SK-N-MC (cell line): ENCODE data around the gene ZNF789.

Source experiments
- DNase-seq: peaks from one replicate; pipeline ENCODE4 v3.0.0-alpha.2; 2011; ENCODE audit warnings: low read depth, low spot score
- H3K27ac ChIP-seq: fragments of 200-600 bp; sonication (generic); 2 replicates; pipeline ENCODE4 v1.5.1; 2016; ENCODE audit warnings: mixed run types
- H3K36me3 ChIP-seq: fragments of 200-600 bp; sonication (generic); 2 replicates; pipeline ENCODE4 v1.6.1; 2017; ENCODE audit warnings: antibody characterized with exemption, low read length, mixed read lengths; ENCODE audit not compliant: insufficient read depth
- H3K4me3 ChIP-seq: fragments of 200-600 bp; sonication (generic); 2 replicates; pipeline ENCODE4 v1.5.1; 2016
- H3K9ac ChIP-seq: fragments of 200-600 bp; sonication (generic); 2 replicates; pipeline ENCODE4 v1.8.0; 2017; ENCODE audit warnings: mixed run types, mixed read lengths; ENCODE audit not compliant: insufficient read length
- H3K9me3 ChIP-seq: fragments of 200-600 bp; sonication (generic); 2 replicates; pipeline ENCODE4 v1.6.1; 2017; ENCODE audit warnings: low read depth, mild to moderate bottlenecking, antibody characterized with exemption, low read length, moderate library complexity, mixed read lengths
- EZH2 ChIP-seq: fragments of 200-600 bp; sonication (generic); IDR thresholded peaks from one replicate; pipeline ENCODE4 v1.6.1; 2017; ENCODE audit warnings: antibody characterized with exemption
- FOXP2 ChIP-seq: optimal IDR thresholded peaks from 2 replicates; pipeline ENCODE3; 2011; ENCODE audit warnings: mild to moderate bottlenecking, moderate library complexity; ENCODE audit not compliant: insufficient read depth; ENCODE audit errors: extremely low read length, control extremely low read depth
- POLR2AphosphoS5 ChIP-seq: IDR thresholded peaks from 2 replicates; pipeline ENCODE4 v1.6.1; 2012; ENCODE audit warnings: mild to moderate bottlenecking, low read depth, low read length, borderline replicate concordance

ZNF789 gene

DNA sequence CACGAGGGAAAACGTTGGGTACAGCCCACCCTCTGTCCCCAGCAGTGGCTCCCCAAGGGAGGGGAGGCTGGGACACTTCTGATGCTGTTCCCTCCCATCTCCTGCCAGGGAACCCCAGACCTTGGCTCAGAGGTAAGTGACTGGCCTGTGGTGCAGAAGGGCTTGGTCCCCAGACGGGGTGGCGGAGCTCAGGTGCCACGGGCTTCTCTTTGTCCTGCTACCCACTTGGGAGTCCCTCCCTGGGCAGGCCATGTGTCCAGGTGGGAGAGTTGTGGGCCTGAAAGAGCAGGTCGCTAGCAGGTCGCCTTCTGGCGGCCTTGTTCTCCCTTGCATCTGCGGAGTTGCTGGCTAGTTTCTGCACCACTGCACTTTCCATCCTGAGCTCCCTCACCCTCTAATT lies 16.8 kb upstream of the ZNF789 start:
- no peak for DNase-seq
- Histone ChIP-seq H3K4me3 (no peak overlapping the region), H3K9me3 (no peaks in the 10 kb centered on the region), H3K36me3 (peaks cover 76% of the 10 kb centered on the region), H3K27ac (no peak overlapping the region), H3K9ac (no peak overlapping the region)
- TF ChIP-seq POLR2AphosphoS5 (no peak), FOXP2 (no peak), EZH2 (no peak)

- DNase-seq: no peak
- no peak overlapping the region for H3K27ac ChIP-seq
- H3K36me3 ChIP-seq: peaks cover 76% of the 10 kb centered on the region
- no peaks in the 10 kb centered on the region for H3K9me3 ChIP-seq
- H3K9ac ChIP-seq: no peak overlapping the region
- TF ChIP-seq POLR2AphosphoS5 (no peak), FOXP2 (no peak), EZH2 (no peak)
- no peak overlapping the region for H3K4me3 ChIP-seq
These were observed 16.4 kb upstream of the ZNF789 start for GRCh38 chr7:99456288-99456687.

DNA sequence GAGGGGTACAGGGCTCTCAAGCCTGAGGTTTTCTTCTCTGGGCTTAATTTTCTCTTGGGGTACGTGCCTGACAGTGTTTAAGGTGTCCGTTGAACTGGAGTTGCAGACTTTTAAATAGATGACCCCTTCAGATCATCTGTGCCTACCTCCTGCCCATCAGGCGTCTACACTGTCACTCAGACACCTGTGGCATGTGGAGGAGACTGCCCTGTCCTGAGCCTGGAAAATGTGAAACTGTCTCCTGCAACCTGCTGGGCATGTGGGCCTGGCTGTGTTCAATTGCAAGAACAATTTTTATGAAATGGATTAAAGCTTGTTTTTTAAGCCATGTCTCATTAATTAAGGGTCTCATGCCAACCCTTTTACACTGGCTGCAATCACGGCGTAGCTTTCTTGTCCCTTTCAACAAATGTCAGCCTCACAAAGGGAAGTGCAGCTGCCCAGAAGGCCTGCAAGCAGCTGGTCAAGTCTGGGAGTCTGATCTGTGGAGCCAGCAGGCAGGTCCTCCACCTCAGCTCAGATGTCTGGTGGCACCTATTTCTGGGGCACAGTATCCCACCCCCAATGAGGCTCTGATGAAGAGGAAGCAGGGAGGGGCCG lies 15.5 kb upstream of the ZNF789 start:
- TF ChIP-seq FOXP2 (no peak), POLR2AphosphoS5 (no peak), EZH2 (no peak)
- peaks cover 75% of the 10 kb centered on the region for H3K36me3 ChIP-seq
- no peak for DNase-seq
- no peak overlapping the region for H3K4me3 ChIP-seq
- H3K27ac ChIP-seq: no peak overlapping the region
- no peaks in the 10 kb centered on the region for H3K9me3 ChIP-seq
- no peak overlapping the region for H3K9ac ChIP-seq

DNA sequence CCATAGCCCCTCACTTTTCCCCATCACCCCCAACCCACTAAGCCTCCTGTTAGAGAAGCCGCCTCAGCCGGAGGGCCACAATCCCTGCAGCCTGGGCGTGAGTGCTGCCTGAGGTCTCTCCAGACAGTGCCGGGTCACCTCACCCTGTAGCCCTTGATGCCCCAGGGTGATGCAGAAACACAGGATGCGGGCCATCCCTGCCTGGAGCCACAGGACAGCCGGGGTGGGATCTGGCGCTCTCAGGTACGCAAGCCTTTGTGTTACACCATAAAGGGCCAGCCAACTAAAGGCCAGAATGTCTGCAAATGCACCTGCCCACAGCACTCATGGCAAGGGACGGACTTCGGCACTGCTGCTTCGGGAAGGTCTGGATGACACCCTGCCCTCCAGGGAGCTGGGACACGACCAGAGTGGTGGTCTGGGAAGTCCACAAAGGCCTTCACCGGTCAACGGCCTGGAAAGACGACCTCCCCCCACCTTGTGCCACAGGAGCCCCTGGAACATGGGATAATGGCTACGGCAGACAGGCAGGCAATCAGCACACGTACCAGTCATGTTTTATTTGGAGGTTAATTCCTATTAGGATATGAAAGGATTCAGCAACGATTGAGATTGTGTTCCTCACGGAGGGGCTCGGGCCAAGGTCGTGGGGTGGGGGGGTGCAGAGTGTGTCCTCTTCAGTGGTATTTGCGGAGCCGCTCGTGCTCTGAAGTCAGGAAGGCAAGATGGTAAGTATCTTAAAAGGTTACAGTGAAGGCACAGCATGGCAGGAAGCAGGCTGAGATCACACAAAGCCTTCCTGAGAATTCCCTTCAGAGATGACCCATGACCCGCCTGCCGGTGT lies 14.8 kb upstream of the ZNF789 start:
- Histone ChIP-seq H3K27ac (no peak overlapping the region), H3K9ac (no peak overlapping the region), H3K36me3 (peaks cover 73% of the 10 kb centered on the region), H3K4me3 (no peak overlapping the region), H3K9me3 (no peaks in the 10 kb centered on the region)
- TF ChIP-seq POLR2AphosphoS5 (0 out of 2 replicates have a peak, but pooled peaks have one; percentile 51), FOXP2 (no peak), EZH2 (no peak)
- DNase-seq: no peak

GRCh38 chr7:99459087-99459486 lies 13.6 kb upstream of the ZNF789 start:
- no peak for DNase-seq
- TF ChIP-seq POLR2AphosphoS5 (no peak), FOXP2 (no peak), EZH2 (no peak)
- H3K36me3 ChIP-seq: peaks cover 76% of the 10 kb centered on the region

DNA sequence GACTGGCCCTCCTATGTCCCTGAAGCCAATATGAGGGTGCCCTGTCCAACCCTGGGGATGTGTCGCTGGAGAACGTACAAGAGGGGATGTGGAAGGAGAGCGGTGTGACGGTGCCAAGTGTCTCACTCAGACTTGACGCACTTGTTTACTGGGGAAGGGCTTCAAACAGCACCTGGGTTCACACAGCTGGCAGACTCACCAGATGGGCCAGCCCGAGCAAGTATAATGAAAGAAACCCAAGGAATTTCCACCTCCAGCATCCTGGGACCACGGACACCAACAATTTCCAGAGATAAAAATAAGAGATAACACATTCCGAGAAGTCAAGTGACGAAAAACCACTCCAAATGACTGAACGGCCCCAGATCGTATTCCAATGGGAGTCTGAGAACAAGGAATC lies 12.0 kb upstream of the ZNF789 start:
- H3K27ac ChIP-seq: no peak overlapping the region
- H3K36me3 ChIP-seq: peaks cover 73% of the 10 kb centered on the region
- TF ChIP-seq EZH2 (no peak), FOXP2 (no peak), POLR2AphosphoS5 (no peak)
- H3K9me3 ChIP-seq: no peaks in the 10 kb centered on the region
- no peak overlapping the region for H3K9ac ChIP-seq
- H3K4me3 ChIP-seq: no peak overlapping the region
- DNase-seq: no peak

More at GRCh38 chr7:99459087-99459486, 13.6 kb upstream of the ZNF789 start:
- Histone ChIP-seq H3K4me3 (no peak overlapping the region), H3K9me3 (no peaks in the 10 kb centered on the region), H3K9ac (no peak overlapping the region), H3K27ac (no peak overlapping the region)

DNA sequence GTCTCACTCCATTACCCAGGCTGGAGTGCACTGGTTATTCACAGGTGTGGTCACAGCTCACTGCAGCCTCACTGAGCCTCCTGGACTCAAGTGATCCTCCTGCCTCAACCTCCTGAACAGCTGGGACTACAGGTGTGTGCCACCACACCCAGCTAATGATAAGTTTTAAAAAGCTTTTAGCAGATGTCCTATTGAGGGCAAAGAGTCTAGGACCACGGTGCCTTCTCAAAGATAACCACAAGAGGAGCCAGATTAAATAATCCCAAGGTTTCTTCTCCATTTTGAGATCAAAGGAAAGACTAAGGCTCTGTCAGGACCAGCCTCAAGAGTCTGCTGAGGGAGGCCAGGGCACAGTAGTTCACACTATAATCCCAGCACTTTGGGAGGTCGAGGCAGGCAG lies 11.5 kb upstream of the ZNF789 start:
- H3K4me3 ChIP-seq: no peak overlapping the region
- no peaks in the 10 kb centered on the region for H3K9me3 ChIP-seq
- no peak overlapping the region for H3K27ac ChIP-seq
- no peak for TF ChIP-seq POLR2AphosphoS5
- TF ChIP-seq EZH2: no peak
- TF ChIP-seq FOXP2: no peak
- H3K9ac ChIP-seq: no peak overlapping the region
- H3K36me3 ChIP-seq: peaks cover 67% of the 10 kb centered on the region
- no peak for DNase-seq

DNA sequence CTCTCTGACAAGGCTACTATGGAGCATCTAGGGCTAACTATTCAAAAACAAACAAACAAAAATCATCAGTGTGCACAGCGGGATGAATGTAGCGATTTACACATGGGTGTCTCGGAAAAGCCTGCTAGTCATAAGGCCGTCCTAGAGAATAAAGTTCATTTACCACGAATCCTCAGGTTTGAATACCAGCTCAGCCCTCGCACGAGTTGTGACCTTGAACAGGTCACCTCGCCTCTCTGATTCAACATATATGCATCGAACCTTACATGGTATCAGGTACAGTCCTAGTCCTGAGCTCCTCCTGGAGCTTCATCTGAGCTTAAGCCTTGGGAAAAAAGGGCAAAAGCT lies 7.3 kb upstream of the ZNF789 start:
- TF ChIP-seq FOXP2: no peak
- TF ChIP-seq POLR2AphosphoS5: no peak
- no peak for TF ChIP-seq EZH2
- H3K9me3 ChIP-seq: no peaks in the 10 kb centered on the region
- H3K9ac ChIP-seq: peak overlapping the region; percentile 95
- peaks cover 26% of the 10 kb centered on the region for H3K36me3 ChIP-seq
- H3K27ac ChIP-seq: peak overlapping the region; percentile 66
- H3K4me3 ChIP-seq: peak overlapping the region; percentile 93
- DNase-seq: no peak
